ENCODE data around the gene LRRIQ1.

GRCh38 chr12:85182699-85183098 lies 146.5 kb downstream of the LRRIQ1 start:
- TF ChIP-seq CTCF (IDR thresholded peaks at IDR 0.05; ENCODE audit: control extremely low read depth in 1 of 3, insufficient read depth in 1 of 3, low read depth in 1 of 3, low read length in 3 of 3): no peak
- no peak for TF ChIP-seq BRCA1 (IDR thresholded peaks at IDR 0.05; ENCODE audit: low read depth, low read length)
- no peak for TF ChIP-seq FOSL1 (IDR thresholded peaks at IDR 0.05; ENCODE audit: insufficient read depth, low read depth, low read length)
- no peak for TF ChIP-seq POLR2A (IDR thresholded peaks at IDR 0.05; ENCODE audit: control extremely low read depth in 1 of 2, low read depth in 2 of 2, low read length in 2 of 2)
- TF ChIP-seq EGR1 (IDR thresholded peaks at IDR 0.05; ENCODE audit: borderline replicate concordance, low read depth, low read length): no peak

Measured in H1 (cell line).